DND-41 (cell line): ENCODE measurements around the gene UGT8.

ENCODE experiments used
- EZH2 ChIP-seq: IDR thresholded peaks from 3 replicates; pipeline ENCODE4 v1.6.1; 2012; ENCODE audit warnings: borderline replicate concordance, low read depth, mild to moderate bottlenecking, moderate library complexity, low read length, inconsistent platforms; ENCODE audit not compliant: severe bottlenecking
- TF ChIP-seq, protein P1 (sequence below): IDR thresholded peaks from 2 replicates; pipeline ENCODE4 v1.5.1; 2012; ENCODE audit warnings: borderline replicate concordance, low read length, moderate library complexity, mild to moderate bottlenecking; ENCODE audit not compliant: poor library complexity, severe bottlenecking; ENCODE audit errors: extremely low read depth

DNA sequence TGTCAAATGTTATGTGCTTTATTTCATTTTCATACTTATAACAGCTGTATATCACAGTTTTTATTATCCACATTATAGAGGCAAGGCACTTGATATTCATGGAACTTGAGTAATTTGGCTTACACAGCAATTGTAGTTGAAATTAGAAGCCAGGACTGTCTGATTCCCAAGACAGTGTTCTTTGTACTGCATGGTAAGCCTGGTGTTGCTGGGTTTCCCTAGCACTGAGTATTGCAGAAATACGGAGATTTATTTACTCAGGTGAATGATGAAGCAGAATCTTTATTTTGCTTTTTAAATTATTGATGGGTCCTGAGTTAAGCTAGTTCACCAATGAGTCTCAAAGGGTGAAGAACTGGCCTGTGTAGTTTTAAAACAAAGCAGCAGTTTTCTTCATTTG lies 70.0 kb downstream of the UGT8 start:
- TF ChIP-seq, protein P1, sequence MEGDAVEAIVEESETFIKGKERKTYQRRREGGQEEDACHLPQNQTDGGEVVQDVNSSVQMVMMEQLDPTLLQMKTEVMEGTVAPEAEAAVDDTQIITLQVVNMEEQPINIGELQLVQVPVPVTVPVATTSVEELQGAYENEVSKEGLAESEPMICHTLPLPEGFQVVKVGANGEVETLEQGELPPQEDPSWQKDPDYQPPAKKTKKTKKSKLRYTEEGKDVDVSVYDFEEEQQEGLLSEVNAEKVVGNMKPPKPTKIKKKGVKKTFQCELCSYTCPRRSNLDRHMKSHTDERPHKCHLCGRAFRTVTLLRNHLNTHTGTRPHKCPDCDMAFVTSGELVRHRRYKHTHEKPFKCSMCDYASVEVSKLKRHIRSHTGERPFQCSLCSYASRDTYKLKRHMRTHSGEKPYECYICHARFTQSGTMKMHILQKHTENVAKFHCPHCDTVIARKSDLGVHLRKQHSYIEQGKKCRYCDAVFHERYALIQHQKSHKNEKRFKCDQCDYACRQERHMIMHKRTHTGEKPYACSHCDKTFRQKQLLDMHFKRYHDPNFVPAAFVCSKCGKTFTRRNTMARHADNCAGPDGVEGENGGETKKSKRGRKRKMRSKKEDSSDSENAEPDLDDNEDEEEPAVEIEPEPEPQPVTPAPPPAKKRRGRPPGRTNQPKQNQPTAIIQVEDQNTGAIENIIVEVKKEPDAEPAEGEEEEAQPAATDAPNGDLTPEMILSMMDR, result no peak
- no peak for TF ChIP-seq EZH2
